CD4-positive, alpha-beta T cell (primary cell): Measurements from ENCODE around the gene KIF27. TPM values are rescaled to one million over a fixed set of nuclear protein-coding genes. Genes with fewer than 3 reads are reported as not detected.

Experiments used
- ATAC-seq: fragments of 200-7000 bp; cut with Tn5 transposase; one replicate; pipeline ENCODE4 v1.10.0; 2022; ENCODE audit warnings: mild to moderate bottlenecking; ENCODE audit not compliant: poor library complexity
- CTCF ChIA-PET: fragments of 350-600 bp; sonication (Branson Sonifier 250); formaldehyde crosslinking; loops from one replicate; lab custom pipeline; 2021; ENCODE audit warnings: antibody characterized with exemption, inconsistent platforms; lab: Charles Lee
- POLR2A ChIA-PET: fragments of 350-600 bp; sonication (Branson Sonifier 250); formaldehyde crosslinking; loops from one replicate; lab custom pipeline; 2021; ENCODE audit warnings: antibody characterized with exemption, inconsistent platforms; lab: Charles Lee
- DNase-seq, 14 experiments: peaks; one replicate each; pipeline ENCODE4 v3.0.0-alpha.2; 2013 to 2020; ENCODE audit warnings: mixed read lengths in 2 of 14
- H3K27ac ChIP-seq, 2 donors: one replicate each; pipeline versions ENCODE4 v1.5.1 to v1.7.0; 2013; ENCODE audit warnings: low read length in 2 of 2, low read depth in 1 of 2, mild to moderate bottlenecking in 1 of 2
- H3K27me3 ChIP-seq, 2 experiments: 1 replicate in 1 of 2; 2 replicates in 1 of 2; pipeline versions ENCODE4 v1.6.1 to v1.7.0; 2013; ENCODE audit warnings: low read length in 2 of 2, control low read depth in 1 of 2, mild to moderate bottlenecking in 1 of 2, moderate library complexity in 1 of 2; ENCODE audit not compliant: insufficient read depth in 2 of 2, control insufficient read depth in 1 of 2
- H3K36me3 ChIP-seq: one replicate; pipeline ENCODE4 v1.6.1; 2013; ENCODE audit warnings: low read length, control low read depth; ENCODE audit not compliant: insufficient read depth
- H3K4me1 ChIP-seq: one replicate; pipeline ENCODE4 v1.6.1; 2013; ENCODE audit warnings: low read length, control low read depth; ENCODE audit not compliant: insufficient read depth
- H3K4me3 ChIP-seq: one replicate; pipeline ENCODE4 v1.5.1; 2013; ENCODE audit warnings: mild to moderate bottlenecking, low read length, moderate library complexity
- H3K9me3 ChIP-seq, 2 experiments: 1 replicate in 1 of 2; 2 replicates in 1 of 2; pipeline versions ENCODE4 v1.6.1 to v1.7.0; 2013; ENCODE audit warnings: low read length in 2 of 2, mild to moderate bottlenecking in 2 of 2, control low read depth in 1 of 2, moderate library complexity in 1 of 2; ENCODE audit not compliant: control insufficient read depth in 1 of 2, insufficient read depth in 1 of 2
- H3K27ac Mint-ChIP-seq: one replicate; pipeline ENCODE4 v1.8.0; 2020; ENCODE audit warnings: mixed read lengths
- H3K27me3 Mint-ChIP-seq: one replicate; pipeline ENCODE4 v1.8.0; 2021; ENCODE audit warnings: mixed read lengths
- H3K36me3 Mint-ChIP-seq: one replicate; pipeline ENCODE4 v1.8.0; 2021; ENCODE audit warnings: low read depth, mixed read lengths
- H3K4me1 Mint-ChIP-seq: one replicate; pipeline ENCODE4 v1.8.0; 2021; ENCODE audit warnings: low read depth, mixed read lengths
- H3K4me3 Mint-ChIP-seq: one replicate; pipeline ENCODE4 v1.8.0; 2020; ENCODE audit warnings: mild to moderate bottlenecking, mixed read lengths
- H3K9me3 Mint-ChIP-seq: one replicate; pipeline ENCODE4 v1.8.0; 2020; ENCODE audit warnings: mixed read lengths
- intact Hi-C, 2 experiments: fragments of 100-400 bp; cut with DNase I in 1 of 2; cut with micrococcal nuclease in 1 of 2; formaldehyde crosslinking; loops; one replicate each; pipeline versions ENCODE4 v1.15.1 to v1.9.0; 2023 to 2025; cut with DNase I, micrococcal nuclease
- total RNA-seq, 174 experiments: library from RNA in 2 of 174; stranded (reverse) in 2 of 174; gene quantifications; one replicate each; pipeline ENCODE4 v1.2.3 and lab custom pipeline; 2021 to 2026
- TF ChIP-seq, protein P1 (sequence below): fragments of 200-600 bp; IDR thresholded peaks from one replicate; pipeline ENCODE4 v1.8.0; 2022; ENCODE audit warnings: antibody characterized with exemption, mild to moderate bottlenecking

Gene KIF27
- total RNA-seq, 2 experiments from 2014 or later = 3.6 to 5.1 TPM

DNA sequence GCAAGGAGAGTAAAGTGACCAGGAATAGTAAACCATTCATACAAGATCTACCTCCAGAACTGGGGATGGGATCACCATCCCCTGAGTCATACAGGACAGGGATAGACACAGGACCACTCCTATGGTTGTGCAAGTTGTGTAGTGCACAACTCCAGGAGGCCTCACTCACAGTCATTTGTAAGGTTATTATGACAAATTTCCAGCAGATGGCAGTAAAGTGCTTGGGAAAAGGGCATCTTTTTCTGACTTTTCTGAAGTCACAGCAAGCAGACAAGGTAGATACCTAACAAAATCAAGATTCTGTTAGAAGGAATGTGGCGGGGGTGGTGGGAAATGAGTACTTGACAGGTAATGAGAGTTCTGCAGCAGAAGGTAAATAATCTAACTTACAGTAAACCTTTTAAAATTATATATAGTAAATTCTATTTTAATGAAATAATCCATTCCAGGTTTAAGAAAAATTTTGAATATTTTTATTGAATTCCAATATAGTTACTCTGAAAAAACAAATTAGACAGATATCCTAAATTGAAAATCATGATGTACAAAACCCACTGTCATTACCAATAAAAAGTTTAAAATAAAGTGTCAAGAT, 16.7 kb upstream of the KIF27 start:
- DNase-seq = peak in 6 of 14 experiments; percentile 9 to 81 (median 56)
- H3K27me3 Mint-ChIP-seq = no peaks in the 10 kb centered on the region
- POLR2A ChIA-PET = no interaction called here

DNA sequence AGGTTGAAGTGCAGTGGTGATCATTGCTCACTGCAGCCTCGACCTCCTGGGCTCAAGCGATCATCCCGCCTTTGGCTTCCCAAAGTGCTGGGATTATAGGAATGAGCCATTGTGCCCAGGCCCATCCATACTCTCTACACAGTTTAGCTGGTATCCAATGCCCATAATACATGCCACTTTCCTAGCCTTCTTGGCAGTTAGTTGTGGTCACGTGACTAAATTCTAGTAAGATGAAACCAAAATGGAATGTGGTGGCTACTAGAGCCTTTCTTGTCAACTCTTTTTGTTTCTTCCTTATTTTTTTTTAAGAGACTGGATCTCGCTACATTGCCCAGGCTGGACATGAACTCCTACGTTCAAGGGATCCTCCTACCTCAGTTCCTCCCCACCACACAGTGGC, 15.3 kb upstream of the KIF27 start:
- Mint-ChIP-seq H3K27ac (no peak overlapping the region), H3K36me3 (peaks cover 31% of the 10 kb centered on the region), H3K4me1 (peaks cover 7% of the 10 kb centered on the region), H3K9me3 (no peaks in the 10 kb centered on the region), H3K4me3 (no peak overlapping the region), H3K27me3 (no peaks in the 10 kb centered on the region)
- Histone ChIP-seq H3K27ac (no peak overlapping the region), H3K4me1 (no peaks in the 10 kb centered on the region), H3K9me3 (no peaks in the 10 kb centered on the region), H3K27me3 (no peaks in the 10 kb centered on the region), H3K4me3 (no peak overlapping the region), H3K36me3 (peaks cover 8% of the 10 kb centered on the region)
- TF ChIP-seq, protein P1, sequence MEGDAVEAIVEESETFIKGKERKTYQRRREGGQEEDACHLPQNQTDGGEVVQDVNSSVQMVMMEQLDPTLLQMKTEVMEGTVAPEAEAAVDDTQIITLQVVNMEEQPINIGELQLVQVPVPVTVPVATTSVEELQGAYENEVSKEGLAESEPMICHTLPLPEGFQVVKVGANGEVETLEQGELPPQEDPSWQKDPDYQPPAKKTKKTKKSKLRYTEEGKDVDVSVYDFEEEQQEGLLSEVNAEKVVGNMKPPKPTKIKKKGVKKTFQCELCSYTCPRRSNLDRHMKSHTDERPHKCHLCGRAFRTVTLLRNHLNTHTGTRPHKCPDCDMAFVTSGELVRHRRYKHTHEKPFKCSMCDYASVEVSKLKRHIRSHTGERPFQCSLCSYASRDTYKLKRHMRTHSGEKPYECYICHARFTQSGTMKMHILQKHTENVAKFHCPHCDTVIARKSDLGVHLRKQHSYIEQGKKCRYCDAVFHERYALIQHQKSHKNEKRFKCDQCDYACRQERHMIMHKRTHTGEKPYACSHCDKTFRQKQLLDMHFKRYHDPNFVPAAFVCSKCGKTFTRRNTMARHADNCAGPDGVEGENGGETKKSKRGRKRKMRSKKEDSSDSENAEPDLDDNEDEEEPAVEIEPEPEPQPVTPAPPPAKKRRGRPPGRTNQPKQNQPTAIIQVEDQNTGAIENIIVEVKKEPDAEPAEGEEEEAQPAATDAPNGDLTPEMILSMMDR = no peak
- ChIA-PET CTCF (interaction anchor here (1.5 to 1.6 kb wide), 2 partner anchors 15 to 379 kb away, joined by 7 to 10 read pairs; partner anchors contain the start of gene KIF27), POLR2A (interaction anchor here (1.2 kb wide), 1 partner anchor 325 kb away, joined by 3 read pairs; no protein-coding TSS in a partner anchor)
- no peak for DNase-seq
- no peak for ATAC-seq
- intact Hi-C loops = no loop called here

More for the DNA sequence above, 16.7 kb upstream of the KIF27 start:
- no peak overlapping the region for H3K4me3 ChIP-seq
- no peaks in the 10 kb centered on the region for H3K4me1 ChIP-seq
- H3K36me3 ChIP-seq = peaks cover 18% of the 10 kb centered on the region
- H3K9me3 ChIP-seq = no peaks in the 10 kb centered on the region
- no peaks in the 10 kb centered on the region for H3K27me3 ChIP-seq
- TF ChIP-seq, protein P1 = peak; percentile 83
- ATAC-seq = peak; percentile 60
- no peaks in the 10 kb centered on the region for H3K9me3 Mint-ChIP-seq
- no peak overlapping the region for H3K4me3 Mint-ChIP-seq
- H3K4me1 Mint-ChIP-seq = no peaks in the 10 kb centered on the region
- intact Hi-C loops = loop anchor here (1.0 kb wide), 3 partner anchors 235 to 377 kb away; no protein-coding TSS in a partner anchor
- CTCF ChIA-PET = interaction anchor here (1.1 to 1.6 kb wide), 3 partner anchors 16 to 377 kb away, joined by 4 to 10 read pairs (median 7); partner anchors contain the start of gene KIF27
- no peak overlapping the region for H3K27ac Mint-ChIP-seq
- no peak overlapping the region for H3K27ac ChIP-seq
- peaks cover 45% of the 10 kb centered on the region for H3K36me3 Mint-ChIP-seq

DNA sequence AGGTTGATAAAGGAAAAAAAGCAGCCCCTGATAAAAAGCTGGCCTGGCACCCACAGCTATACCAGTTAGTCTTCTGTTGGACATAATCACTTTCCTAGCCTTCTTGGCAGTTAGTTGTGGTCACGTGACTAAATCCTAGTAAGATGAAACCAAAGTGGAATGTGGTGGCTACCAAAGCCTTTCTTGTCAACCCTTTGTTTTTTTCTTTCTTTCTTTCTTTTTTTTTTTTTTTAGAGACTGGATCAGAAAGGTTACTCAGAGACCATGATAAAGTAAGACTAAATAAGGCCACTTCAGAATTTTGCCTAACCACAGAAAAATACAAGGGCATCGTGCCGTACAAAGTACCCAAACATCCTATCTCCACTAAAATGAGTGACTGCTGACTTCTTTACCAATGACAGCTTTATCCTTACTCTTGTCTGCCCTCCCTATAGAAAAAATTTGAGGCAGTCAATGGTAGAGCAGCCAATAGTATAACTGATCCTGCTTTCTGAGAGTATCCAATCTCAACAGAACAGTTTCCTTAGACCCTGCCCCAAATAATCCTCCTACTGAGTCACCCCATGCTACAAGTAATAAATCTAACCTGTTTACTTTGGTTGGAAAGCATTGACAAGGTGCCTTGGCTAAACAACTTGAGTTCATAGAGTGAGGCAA, 14.2 kb upstream of the KIF27 start:
- Histone ChIP-seq H3K27me3 (no peaks in the 10 kb centered on the region), H3K36me3 (peaks cover 2% of the 10 kb centered on the region), H3K27ac (no peak overlapping the region), H3K4me3 (no peak overlapping the region), H3K9me3 (no peaks in the 10 kb centered on the region), H3K4me1 (no peaks in the 10 kb centered on the region)
- DNase-seq (no peak), ATAC-seq (no peak)
- H3K4me1 Mint-ChIP-seq = peaks cover 15% of the 10 kb centered on the region
- no peak overlapping the region for H3K4me3 Mint-ChIP-seq
- ChIA-PET CTCF (interaction anchor here (1.3 kb wide), 1 partner anchor 15 kb away, joined by 3 read pairs; no protein-coding TSS in a partner anchor), POLR2A (interaction anchor here (0.7 kb wide), 1 partner anchor 14 kb away, joined by 3 read pairs; the partner anchor contains the start of gene KIF27)
- no peak overlapping the region for H3K27ac Mint-ChIP-seq
- TF ChIP-seq, protein P1 = no peak
- H3K36me3 Mint-ChIP-seq = peaks cover 20% of the 10 kb centered on the region
- H3K27me3 Mint-ChIP-seq = no peaks in the 10 kb centered on the region
- H3K9me3 Mint-ChIP-seq = no peaks in the 10 kb centered on the region
- intact Hi-C loops = no loop called here
